Endothelial cell of umbilical vein (primary cell): ENCODE results near the gene PBX3. TPM values are rescaled to one million over a fixed set of nuclear protein-coding genes. Genes with fewer than 3 reads are reported as not detected.

Experiments
- BruUV-seq: library from RNA; stranded (reverse); fragments of 400-500 nt; replicated peaks from 2 replicates; lab custom pipeline; 2021; lab: Mats Ljungman, UMichigan
- CTCF ChIA-PET: fragments of 300-600, 350-600 bp; sonication (Branson Sonifier 250); formaldehyde crosslinking; loops from one replicate; lab custom pipeline; 2021; ENCODE audit warnings: antibody characterized with exemption, inconsistent platforms; lab: Charles Lee
- POLR2A ChIA-PET: fragments of 300-600, 350-600 bp; sonication (Branson Sonifier 250); formaldehyde crosslinking; loops from one replicate; lab custom pipeline; 2021; ENCODE audit warnings: antibody characterized with exemption, inconsistent platforms; lab: Charles Lee
- DNase-seq: peaks from one replicate; pipeline ENCODE4 v3.0.0-alpha.2; 2011; ENCODE audit warnings: low read depth, low spot score
- FAIRE-seq: peaks from 2 replicates; lab custom pipeline; 2011; peaks lifted over from hg19 to GRCh38; lab: Jason Lieb, UNC
- H2AFZ ChIP-seq: 2 replicates; pipeline ENCODE4 v1.6.0; 2012; ENCODE audit warnings: low read depth, low read length, control low read depth, inconsistent platforms
- H3K27ac ChIP-seq: 2 replicates; pipeline ENCODE4 v1.5.1; 2011; ENCODE audit warnings: low read depth, mild to moderate bottlenecking, control low read depth, low read length, moderate library complexity; ENCODE audit not compliant: insufficient read depth
- H3K27me3 ChIP-seq, 2 experiments: 2 replicates each; pipeline versions ENCODE4 v1.6.0 to v1.6.1; 2011; ENCODE audit warnings: low read length in 2 of 2, mixed read lengths in 1 of 2; ENCODE audit not compliant: control insufficient read depth in 2 of 2, insufficient read depth in 2 of 2
- H3K36me3 ChIP-seq, 2 experiments: 2 replicates in 1 of 2; 3 replicates in 1 of 2; pipeline ENCODE4 v1.5.1; 2011; ENCODE audit warnings: low read length in 2 of 2, mild to moderate bottlenecking in 1 of 2, moderate library complexity in 1 of 2; ENCODE audit not compliant: control insufficient read depth in 2 of 2, insufficient read depth in 2 of 2; ENCODE audit errors: extremely low read depth in 1 of 2
- H3K4me1 ChIP-seq: 3 replicates; pipeline ENCODE4 v1.5.1; 2011; ENCODE audit warnings: mild to moderate bottlenecking, low read length; ENCODE audit not compliant: control insufficient read depth, insufficient read depth; ENCODE audit errors: extremely low read depth
- H3K4me2 ChIP-seq: 2 replicates; pipeline ENCODE4 v1.6.1; 2011; ENCODE audit warnings: low read length, control low read depth, mixed read lengths; ENCODE audit not compliant: insufficient read depth
- H3K4me3 ChIP-seq, 3 experiments: fragments of 200-600 bp in 1 of 3; sonication (generic), shearing (Covaris generic) in 1 of 3; replicated peaks in 1 of 3; 2 replicates each; pipeline ENCODE4 v1.5.1; 2011 to 2016; ENCODE audit warnings: control low read depth in 3 of 3, low read length in 3 of 3, mild to moderate bottlenecking in 2 of 3, inconsistent platforms in 1 of 3, low read depth in 1 of 3, moderate library complexity in 1 of 3; ENCODE audit not compliant: insufficient read depth in 1 of 3
- H3K79me2 ChIP-seq: 2 replicates; pipeline ENCODE4 v1.6.0; 2012; ENCODE audit warnings: low read length, inconsistent platforms; ENCODE audit not compliant: control insufficient read depth, insufficient read depth
- H3K9ac ChIP-seq: replicated peaks from 2 replicates; pipeline ENCODE3; 2011; ENCODE audit warnings: low read length, control low read depth; ENCODE audit not compliant: insufficient read depth; ENCODE audit errors: extremely low read depth
- H3K9me1 ChIP-seq: replicated peaks from 3 replicates; pipeline ENCODE4 v1.6.0; 2011; ENCODE audit warnings: mild to moderate bottlenecking, low read length; ENCODE audit not compliant: control insufficient read depth, insufficient read depth; ENCODE audit errors: extremely low read depth
- H3K9me3 ChIP-seq: replicated peaks from 2 replicates; pipeline ENCODE4 v1.5.1; 2012; ENCODE audit warnings: low read length, inconsistent platforms; ENCODE audit not compliant: control insufficient read depth, insufficient read depth
- H4K20me1 ChIP-seq: replicated peaks from 2 replicates; pipeline ENCODE3; 2011; ENCODE audit warnings: mild to moderate bottlenecking, low read length; ENCODE audit not compliant: control insufficient read depth, insufficient read depth; ENCODE audit errors: extremely low read depth
- CTCF ChIP-seq, 2 donors: IDR thresholded peaks; 1 replicate in 1 of 2; 2 replicates in 1 of 2; pipeline ENCODE4 v1.5.1; 2011; ENCODE audit warnings: low read length in 2 of 2, mild to moderate bottlenecking in 2 of 2, moderate library complexity in 2 of 2, control low read depth in 1 of 2, inconsistent platforms in 1 of 2, low read depth in 1 of 2; ENCODE audit not compliant: insufficient read depth in 1 of 2; ENCODE audit errors: extremely low read depth in 1 of 2
- EZH2 ChIP-seq: IDR thresholded peaks from 2 replicates; pipeline ENCODE4 v1.6.1; 2012; ENCODE audit warnings: borderline replicate concordance, low read depth, mild to moderate bottlenecking, moderate library complexity, low read length, inconsistent platforms; ENCODE audit not compliant: severe bottlenecking
- FOS ChIP-seq: IDR thresholded peaks from 2 replicates; pipeline ENCODE4 v1.6.1; 2011; ENCODE audit warnings: mild to moderate bottlenecking, low read length, moderate library complexity, borderline replicate concordance; ENCODE audit not compliant: insufficient read depth
- GATA2 ChIP-seq: IDR thresholded peaks from 2 replicates; pipeline ENCODE4 v1.7.0; 2011; ENCODE audit warnings: low read depth, mild to moderate bottlenecking, moderate library complexity, mixed read lengths, low read length; ENCODE audit not compliant: insufficient read length, insufficient read depth
- JUN ChIP-seq: IDR thresholded peaks from 2 replicates; pipeline ENCODE4 v1.6.1; 2011; ENCODE audit warnings: borderline replicate concordance, low read depth; ENCODE audit not compliant: insufficient read length, insufficient read depth
- MAX ChIP-seq: IDR thresholded peaks from 2 replicates; pipeline ENCODE4 v1.6.1; 2011; ENCODE audit not compliant: insufficient read depth, insufficient read length
- MYC ChIP-seq: IDR thresholded peaks from one replicate; pipeline ENCODE4 v1.6.1; 2011; ENCODE audit warnings: mild to moderate bottlenecking, low read depth, low read length
- POLR2A ChIP-seq: IDR thresholded peaks from 2 replicates; pipeline ENCODE4 v1.6.1; 2012; ENCODE audit warnings: low read depth, mild to moderate bottlenecking, control low read depth, low read length
- POLR2AphosphoS5 ChIP-seq: IDR thresholded peaks from 2 replicates; pipeline ENCODE4 v1.6.1; 2012; ENCODE audit warnings: low read depth, mild to moderate bottlenecking, control low read depth, low read length, moderate library complexity; ENCODE audit not compliant: insufficient read depth
- dilution Hi-C: fragments of 300-500 bp; cut with MboI; formaldehyde crosslinking; loops from one replicate; pipeline ENCODE4 v1.15.0; 2019; ENCODE audit warnings: low sequenced_read_pairs; ENCODE audit not compliant: extremely low pct_ligation_motif_present
- intact Hi-C: fragments of 100-400 bp; cut with micrococcal nuclease; formaldehyde crosslinking; loops from one replicate; pipeline ENCODE4 v1.10.0; 2022
- polyA plus RNA-seq, 4 experiments: library from polyadenylated mRNA; depleted of rRNA in 3 of 4; stranded (reverse) in 3 of 4; unstranded in 1 of 4; fragments of >200 nt; gene quantifications; 2 replicates each; pipeline versions ENCODE4 v1.2.1 to v1.2.3, GENCODE V29; 2011 to 2012; ENCODE audit warnings: missing spikeins in 1 of 4
- total RNA-seq: library from RNA; stranded (reverse); gene quantifications from 2 replicates; pipeline ENCODE4 v1.2.3, GENCODE V29; 2021

PBX3 gene
- total and polyA plus RNA-seq, 2 donors (not counting 3 experiments of a cell fraction or from before 2014, with no cell fraction given) = 18.8 to 42.0 TPM

GRCh38 chr9:125970340-125970739 is 223.2 kb downstream of the PBX3 start:
- Histone ChIP-seq H3K4me3 (no peak overlapping the region), H3K9ac (no peak overlapping the region), H3K4me2 (no peak overlapping the region), H3K4me1 (no peaks in the 10 kb centered on the region), H3K9me1 (no peaks in the 10 kb centered on the region), H3K79me2 (no peaks in the 10 kb centered on the region), H3K36me3 (peaks cover 3 to 4% of the 10 kb centered on the region in 2 experiments), H3K27me3 (no peaks in the 10 kb centered on the region), H2AFZ (no peak overlapping the region), H4K20me1 (no peaks in the 10 kb centered on the region), H3K27ac (no peak overlapping the region), H3K9me3 (no peaks in the 10 kb centered on the region)
- intact Hi-C loops = no loop called here
- FAIRE-seq = no peak
- dilution Hi-C loops = no loop called here
- ChIA-PET POLR2A (interaction anchor here (0.6 kb wide), 1 partner anchor 263 kb away, joined by 3 read pairs; the partner anchor contains the start of gene MAPKAP1), CTCF (no interaction called here)
- no peak for TF ChIP-seq MAX
- no peak for TF ChIP-seq EZH2
- no peak for TF ChIP-seq GATA2
- TF ChIP-seq FOS = no peak
- TF ChIP-seq POLR2A = no peak
- TF ChIP-seq MYC = no peak
- TF ChIP-seq POLR2AphosphoS5 = no peak
- no peak for TF ChIP-seq CTCF (IDR thresholded peaks at IDR 0.05; ENCODE audit: extremely low read depth in 1 of 2, insufficient read depth in 1 of 2, low read depth in 1 of 2, low read length in 2 of 2)
- TF ChIP-seq JUN = no peak
- BruUV-seq = no TSS peak
- DNase-seq = no peak
